ENCODE results near the gene OBSCN.
"Not testable (repeated sequence)": the region's sequence is repeated elsewhere in the genome, so short reads cannot be mapped to it uniquely, and the experiment has no call there.

OBSCN gene

GRCh38 chr1:228267962-228268880 lies 60.4 kb downstream of the OBSCN start:
- no peak for DNase-seq

GRCh38 chr1:228268881-228269265 lies 61.0 kb downstream of the OBSCN start:
- no peak for DNase-seq

- DNase-seq = not testable (repeated sequence)
Measured at GRCh38 chr1:228269431-228269830, 61.6 kb downstream of the OBSCN start.

- DNase-seq = no peak
Measured at GRCh38 chr1:228270032-228270431, 62.2 kb downstream of the OBSCN start.

GRCh38 chr1:228271701-228272251 lies 63.9 kb downstream of the OBSCN start:
- DNase-seq = no peak

- DNase-seq = no peak
Measured at GRCh38 chr1:228272331-228272791, 64.5 kb downstream of the OBSCN start.

- no peak for DNase-seq
Measured at GRCh38 chr1:228272831-228273571, 65.2 kb downstream of the OBSCN start.

GRCh38 chr1:228273720-228274451 lies 66.0 kb downstream of the OBSCN start:
- no peak for DNase-seq

GRCh38 chr1:228274452-228275178 lies 66.8 kb downstream of the OBSCN start:
- no peak for DNase-seq

- no peak for DNase-seq
Measured at GRCh38 chr1:228275179-228275429, 67.3 kb downstream of the OBSCN start.

GRCh38 chr1:228275430-228276173 lies 67.8 kb downstream of the OBSCN start:
- peak; percentile 86 for DNase-seq

GRCh38 chr1:228276174-228276831 lies 68.5 kb downstream of the OBSCN start:
- DNase-seq = no peak

- no peak for DNase-seq
Measured at GRCh38 chr1:228276901-228277490, 69.2 kb downstream of the OBSCN start.

- DNase-seq = no peak
Measured at GRCh38 chr1:228277491-228278431, 69.9 kb downstream of the OBSCN start.

- DNase-seq = no peak
Measured at GRCh38 chr1:228278432-228278941, 70.6 kb downstream of the OBSCN start.

- DNase-seq = no peak
Measured at GRCh38 chr1:228279011-228279721, 71.3 kb downstream of the OBSCN start.

GRCh38 chr1:228279722-228280105 lies 71.9 kb downstream of the OBSCN start:
- DNase-seq = no peak

GRCh38 chr1:228280106-228280901 lies 72.5 kb downstream of the OBSCN start:
- DNase-seq = no peak
